Trophoblast cell (in vitro differentiated cells and primary cell): Measurements from ENCODE around the gene SAMM50.

ENCODE experiments used
- DNase-seq, 2 donors: peaks; one replicate each; pipeline ENCODE4 v3.0.0-alpha.2; 2016
- H2AFZ ChIP-seq: 2 replicates; pipeline ENCODE4 v1.6.1; 2013; ENCODE audit warnings: low read length, moderate library complexity, mild to moderate bottlenecking; ENCODE audit not compliant: insufficient read depth, poor library complexity
- H2AK5ac ChIP-seq: 2 replicates; pipeline ENCODE4 v1.6.1; 2013; ENCODE audit warnings: mild to moderate bottlenecking, low read length
- H2BK120ac ChIP-seq: 2 replicates; pipeline ENCODE4 v1.6.1; 2013; ENCODE audit warnings: low read length, mild to moderate bottlenecking, moderate library complexity; ENCODE audit not compliant: insufficient read depth, poor library complexity
- H2BK12ac ChIP-seq: 2 replicates; pipeline ENCODE4 v1.6.1; 2013; ENCODE audit warnings: mild to moderate bottlenecking, low read length, moderate library complexity
- H2BK5ac ChIP-seq: 2 replicates; pipeline ENCODE4 v1.6.1; 2013; ENCODE audit warnings: low read length, low read depth, moderate library complexity, mild to moderate bottlenecking; ENCODE audit not compliant: poor library complexity
- H3K14ac ChIP-seq: 2 replicates; pipeline ENCODE4 v1.6.1; 2013; ENCODE audit warnings: mild to moderate bottlenecking, low read length
- H3K18ac ChIP-seq: 2 replicates; pipeline ENCODE4 v1.6.1; 2013; ENCODE audit warnings: mild to moderate bottlenecking, low read length
- H3K23ac ChIP-seq: 2 replicates; pipeline ENCODE4 v1.6.1; 2013; ENCODE audit warnings: low read length
- H3K27ac ChIP-seq: 2 replicates; pipeline ENCODE4 v1.5.1; 2013; ENCODE audit warnings: low read depth, mild to moderate bottlenecking, inconsistent platforms, low read length, moderate library complexity
- H3K27me3 ChIP-seq: 2 replicates; pipeline ENCODE4 v1.6.1; 2013; ENCODE audit warnings: inconsistent platforms, mild to moderate bottlenecking, low read length, moderate library complexity; ENCODE audit not compliant: insufficient read depth
- H3K36me3 ChIP-seq, 2 experiments: 1 replicate in 1 of 2; 2 replicates in 1 of 2; pipeline ENCODE4 v1.6.1; 2013; ENCODE audit warnings: low read length in 2 of 2, mild to moderate bottlenecking in 2 of 2, moderate library complexity in 1 of 2; ENCODE audit not compliant: insufficient read depth in 2 of 2, control insufficient read depth in 1 of 2
- H3K4ac ChIP-seq: 2 replicates; pipeline ENCODE4 v1.6.1; 2013; ENCODE audit warnings: low read depth, mild to moderate bottlenecking, low read length, moderate library complexity
- H3K4me1 ChIP-seq, 2 experiments: 1 replicate in 1 of 2; 2 replicates in 1 of 2; pipeline ENCODE4 v1.6.1; 2013; ENCODE audit warnings: low read length in 2 of 2, mild to moderate bottlenecking in 2 of 2, moderate library complexity in 1 of 2; ENCODE audit not compliant: insufficient read depth in 2 of 2, control insufficient read depth in 1 of 2
- H3K4me2 ChIP-seq: 2 replicates; pipeline ENCODE4 v1.6.1; 2013; ENCODE audit warnings: inconsistent platforms, mild to moderate bottlenecking, low read length, moderate library complexity
- H3K4me3 ChIP-seq: 2 replicates; pipeline ENCODE4 v1.5.1; 2013; ENCODE audit warnings: mild to moderate bottlenecking, low read depth, low read length, inconsistent platforms
- H3K79me1 ChIP-seq: one replicate; pipeline ENCODE4 v1.6.1; 2013; ENCODE audit warnings: low read length
- H3K79me2 ChIP-seq: 2 replicates; pipeline ENCODE4 v1.6.1; 2013; ENCODE audit warnings: low read length, mild to moderate bottlenecking; ENCODE audit not compliant: control insufficient read depth, insufficient read depth, poor library complexity
- H3K9ac ChIP-seq: 2 replicates; pipeline ENCODE4 v1.6.1; 2013; ENCODE audit warnings: mild to moderate bottlenecking, low read length
- H3K9me3 ChIP-seq: 2 replicates; pipeline ENCODE4 v1.6.1; 2013; ENCODE audit warnings: low read depth, mild to moderate bottlenecking, control low read depth, inconsistent platforms, low read length; ENCODE audit not compliant: insufficient read depth
- H4K12ac ChIP-seq: 2 replicates; pipeline ENCODE4 v1.6.1; 2013; ENCODE audit warnings: low read depth, mild to moderate bottlenecking, low read length, moderate library complexity
- H4K8ac ChIP-seq: 2 replicates; pipeline ENCODE4 v1.6.1; 2013; ENCODE audit warnings: low read depth, mild to moderate bottlenecking, low read length, moderate library complexity
- H4K91ac ChIP-seq: one replicate; pipeline ENCODE4 v1.6.1; 2013; ENCODE audit warnings: low read depth, mild to moderate bottlenecking, low read length, moderate library complexity
- WGBS: extraction: QIAGEN DNeasy Blood & Tissue Kit; methylation state at CpG from one replicate; pipeline ENCODE4 v1.1.7; 2013; ENCODE audit warnings: missing lambda C conversion rate; ENCODE audit not compliant: insufficient read length, insufficient coverage; ENCODE audit errors: extremely low coverage; 5-methylcytosine and 5-hydroxymethylcytosine counted together

The SAMM50 gene

GRCh38 chr22:43988960-43989359 lies 33.7 kb downstream of the SAMM50 start:
- DNase-seq, result no peak
- H4K8ac ChIP-seq, result no peak overlapping the region

GRCh38 chr22:43990044-43990443 lies 34.8 kb downstream of the SAMM50 start:
- H3K4me3 ChIP-seq, result no peak overlapping the region
- no peaks in the 10 kb centered on the region for H3K9me3 ChIP-seq
- H3K9ac ChIP-seq, result no peak overlapping the region
- H3K14ac ChIP-seq, result no peak overlapping the region
- H4K12ac ChIP-seq, result no peak overlapping the region
- no peak overlapping the region for H4K8ac ChIP-seq
- H3K4me2 ChIP-seq, result no peak overlapping the region
- no peak overlapping the region for H2AK5ac ChIP-seq
- H3K4me1 ChIP-seq, result peaks cover 0 to 2% of the 10 kb centered on the region in 2 experiments
- H3K23ac ChIP-seq, result no peak overlapping the region
- H3K36me3 ChIP-seq, result peaks cover 35 to 51% of the 10 kb centered on the region in 2 experiments
- WGBS, result no CpG with 5 or more reads among the region's 13 CpGs
- no peaks in the 10 kb centered on the region for H3K79me1 ChIP-seq
- H4K91ac ChIP-seq, result no peak overlapping the region
- H2AFZ ChIP-seq, result no peak overlapping the region
- H3K27ac ChIP-seq, result no peak overlapping the region
- no peak overlapping the region for H3K18ac ChIP-seq
- no peaks in the 10 kb centered on the region for H3K79me2 ChIP-seq
- H3K4ac ChIP-seq, result no peak overlapping the region
- no peak overlapping the region for H2BK12ac ChIP-seq
- DNase-seq, result no peak
- no peak overlapping the region for H2BK120ac ChIP-seq
- no peaks in the 10 kb centered on the region for H3K27me3 ChIP-seq
- no peak overlapping the region for H2BK5ac ChIP-seq

More at GRCh38 chr22:43988960-43989359, 33.7 kb downstream of the SAMM50 start:
- Histone ChIP-seq H2AK5ac (no peak overlapping the region), H3K79me1 (no peaks in the 10 kb centered on the region), H4K91ac (no peak overlapping the region), H3K79me2 (no peaks in the 10 kb centered on the region), H3K4me2 (no peak overlapping the region), H3K27ac (no peak overlapping the region), H3K14ac (no peak overlapping the region), H2BK5ac (no peak overlapping the region), H3K4me3 (no peak overlapping the region), H3K27me3 (no peaks in the 10 kb centered on the region), H2BK12ac (no peak overlapping the region), H3K36me3 (peaks cover 31 to 44% of the 10 kb centered on the region in 2 experiments), H3K4me1 (peaks cover 0 to 2% of the 10 kb centered on the region in 2 experiments), H3K9ac (no peak overlapping the region), H3K23ac (no peak overlapping the region), H3K9me3 (no peaks in the 10 kb centered on the region), H2AFZ (no peak overlapping the region), H2BK120ac (no peak overlapping the region), H3K4ac (no peak overlapping the region), H3K18ac (no peak overlapping the region), H4K12ac (no peak overlapping the region)
- no CpG with 5 or more reads among the region's 10 CpGs for WGBS

GRCh38 chr22:43991316-43992020 lies 36.2 kb downstream of the SAMM50 start:
- H3K79me2 ChIP-seq, result no peaks in the 10 kb centered on the region
- no peak overlapping the region for H2AFZ ChIP-seq
- no peak overlapping the region for H3K4me3 ChIP-seq
- H4K12ac ChIP-seq, result no peak overlapping the region
- no peak overlapping the region for H3K9ac ChIP-seq
- H3K27ac ChIP-seq, result no peak overlapping the region
- no peaks in the 10 kb centered on the region for H3K9me3 ChIP-seq
- no peak overlapping the region for H2BK5ac ChIP-seq
- H2BK120ac ChIP-seq, result no peak overlapping the region
- H2AK5ac ChIP-seq, result no peak overlapping the region
- H3K4me1 ChIP-seq, result peaks cover 0 to 2% of the 10 kb centered on the region in 2 experiments
- no peak overlapping the region for H3K23ac ChIP-seq
- no peak overlapping the region for H3K18ac ChIP-seq
- no peak overlapping the region for H4K8ac ChIP-seq
- no peak overlapping the region for H3K4ac ChIP-seq
- no peak overlapping the region for H4K91ac ChIP-seq
- H3K4me2 ChIP-seq, result no peak overlapping the region
- H3K36me3 ChIP-seq, result peaks cover 45 to 58% of the 10 kb centered on the region in 2 experiments
- no peak overlapping the region for H3K14ac ChIP-seq
- WGBS, result no CpG with 5 or more reads among the region's 11 CpGs
- no peaks in the 10 kb centered on the region for H3K27me3 ChIP-seq
- peak; percentile 56 to 82 for DNase-seq
- H2BK12ac ChIP-seq, result no peak overlapping the region
- H3K79me1 ChIP-seq, result no peaks in the 10 kb centered on the region

GRCh38 chr22:43992331-43992821 lies 37.1 kb downstream of the SAMM50 start:
- Histone ChIP-seq H3K36me3 (peaks cover 51 to 62% of the 10 kb centered on the region in 2 experiments), H3K9me3 (no peaks in the 10 kb centered on the region), H2BK12ac (no peak overlapping the region), H2BK120ac (no peak overlapping the region), H3K4me1 (peaks cover 0 to 2% of the 10 kb centered on the region in 2 experiments), H3K23ac (no peak overlapping the region), H3K79me1 (no peaks in the 10 kb centered on the region), H3K27me3 (no peaks in the 10 kb centered on the region), H4K8ac (no peak overlapping the region), H4K12ac (no peak overlapping the region), H4K91ac (no peak overlapping the region), H2AFZ (no peak overlapping the region), H2AK5ac (no peak overlapping the region), H3K4ac (no peak overlapping the region), H3K4me2 (no peak overlapping the region), H3K18ac (no peak overlapping the region), H3K79me2 (no peaks in the 10 kb centered on the region), H3K14ac (no peak overlapping the region), H2BK5ac (no peak overlapping the region), H3K4me3 (no peak overlapping the region), H3K27ac (no peak overlapping the region), H3K9ac (peak overlapping the region; percentile 44)
- DNase-seq, result no peak
- no CpG with 5 or more reads among the region's 16 CpGs for WGBS
